ENCODE measurements around the gene LRRC8E.
A peak's percentile ranks its signal among the peaks of the same experiment; 100 is the strongest.

The LRRC8E gene

DNA sequence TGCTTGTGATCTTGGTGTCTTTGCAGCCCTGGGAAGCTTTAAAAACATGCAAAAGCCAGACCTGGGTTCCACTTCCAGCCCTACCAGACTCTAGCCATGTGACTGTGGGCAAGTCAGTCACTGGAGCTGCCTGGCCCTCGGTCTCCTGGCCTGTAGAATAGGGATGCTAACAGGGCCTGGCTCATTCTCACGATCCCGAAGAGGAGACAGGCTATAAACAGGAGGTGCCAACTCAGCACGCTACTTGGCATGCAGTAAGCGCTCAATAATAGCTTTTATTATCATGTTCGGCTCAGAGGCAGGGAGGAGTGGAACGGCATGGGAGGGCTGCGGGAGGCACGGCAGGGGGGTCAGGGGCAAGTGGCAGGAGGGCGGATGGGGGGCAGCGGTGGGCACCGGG, 35.9 kb downstream of the LRRC8E start:
- Histone ChIP-seq H3K36me3 (ENCODE audit: control insufficient read depth, insufficient read depth, low read length) (no peaks in the 10 kb centered on the region), H3K4me3 (ENCODE audit: low read length) (no peak overlapping the region), H2AK5ac (ENCODE audit: low read length) (no peak overlapping the region), H3K79me2 (ENCODE audit: control insufficient read depth, insufficient read depth, low read length) (no peaks in the 10 kb centered on the region), H4K8ac (ENCODE audit: low read depth, low read length) (no peak overlapping the region), H3K4me2 (ENCODE audit: low read length) (no peak overlapping the region), H3K56ac (ENCODE audit: low read length) (no peak overlapping the region), H3K27me3 (ENCODE audit: insufficient read depth, low read length, poor library complexity) (no peaks in the 10 kb centered on the region), H3K79me1 (ENCODE audit: low read length) (no peaks in the 10 kb centered on the region), H3K18ac (ENCODE audit: low read length) (no peak overlapping the region), H2BK5ac (ENCODE audit: low read length) (no peak overlapping the region), H3K4ac (ENCODE audit: low read depth, low read length) (no peak overlapping the region), H2BK15ac (replicated peaks; ENCODE audit: low read depth) (no peak overlapping the region), H3K27ac (ENCODE audit: low read depth, low read length) (no peak overlapping the region), H2BK120ac (ENCODE audit: low read depth, low read length) (no peak overlapping the region), H3K23ac (ENCODE audit: low read length) (no peak overlapping the region), H3K9ac (ENCODE audit: low read length) (no peak overlapping the region), H4K5ac (ENCODE audit: low read length) (no peak overlapping the region), H3K4me1 (ENCODE audit: control insufficient read depth, low read depth, low read length) (peaks cover 2% of the 10 kb centered on the region)
- no peak for DNase-seq
- WGBS (ENCODE audit: extremely low coverage, insufficient coverage, low lambda C conversion rate): no CpG with 5 or more reads among the region's 12 CpGs

DNA sequence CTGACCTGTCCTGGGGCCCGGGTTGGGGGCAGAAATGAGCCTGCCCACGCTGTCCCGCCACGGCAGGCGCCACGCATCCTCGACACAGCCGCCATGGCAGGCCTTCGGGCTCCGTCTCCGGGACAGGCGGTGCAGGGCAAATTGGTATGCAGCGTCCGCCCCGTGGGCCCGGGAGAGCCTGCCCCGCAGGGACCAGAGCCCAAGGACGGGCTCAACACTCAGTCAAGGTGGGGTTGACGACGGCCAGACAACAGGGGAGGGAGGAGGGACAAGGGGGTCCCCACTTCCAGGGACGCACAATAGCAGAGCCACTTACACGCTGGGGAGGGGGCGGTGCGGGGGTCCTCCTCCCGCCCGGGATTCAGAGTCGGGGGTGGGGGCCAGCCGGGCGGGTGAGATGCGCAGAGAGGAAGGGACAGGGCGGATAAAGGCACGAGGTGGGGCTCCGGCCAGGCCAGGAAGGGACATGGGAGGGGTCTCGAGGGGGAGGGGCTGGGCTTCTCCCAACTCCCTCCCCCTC, 36.4 kb downstream of the LRRC8E start:
- Histone ChIP-seq H3K27ac (ENCODE audit: low read depth, low read length) (no peak overlapping the region), H3K4me3 (ENCODE audit: low read length) (no peak overlapping the region), H3K79me2 (ENCODE audit: control insufficient read depth, insufficient read depth, low read length) (no peaks in the 10 kb centered on the region), H3K23ac (ENCODE audit: low read length) (no peak overlapping the region), H2BK120ac (ENCODE audit: low read depth, low read length) (no peak overlapping the region), H4K5ac (ENCODE audit: low read length) (no peak overlapping the region), H3K36me3 (ENCODE audit: control insufficient read depth, insufficient read depth, low read length) (no peaks in the 10 kb centered on the region), H3K18ac (ENCODE audit: low read length) (no peak overlapping the region), H3K56ac (ENCODE audit: low read length) (peak overlapping the region; percentile 6), H3K4me1 (ENCODE audit: control insufficient read depth, low read depth, low read length) (peaks cover 2% of the 10 kb centered on the region), H3K79me1 (ENCODE audit: low read length) (no peaks in the 10 kb centered on the region), H3K4me2 (ENCODE audit: low read length) (no peak overlapping the region), H2BK15ac (replicated peaks; ENCODE audit: low read depth) (no peak overlapping the region), H3K27me3 (ENCODE audit: insufficient read depth, low read length, poor library complexity) (no peaks in the 10 kb centered on the region), H4K8ac (ENCODE audit: low read depth, low read length) (no peak overlapping the region), H3K9ac (ENCODE audit: low read length) (peak overlapping the region; percentile 7), H3K4ac (ENCODE audit: low read depth, low read length) (peak overlapping the region; percentile 1), H2AK5ac (ENCODE audit: low read length) (no peak overlapping the region), H2BK5ac (ENCODE audit: low read length) (no peak overlapping the region)
- no CpG with 5 or more reads among the region's 34 CpGs for WGBS (ENCODE audit: extremely low coverage, insufficient coverage, low lambda C conversion rate)
- no peak for DNase-seq

DNA sequence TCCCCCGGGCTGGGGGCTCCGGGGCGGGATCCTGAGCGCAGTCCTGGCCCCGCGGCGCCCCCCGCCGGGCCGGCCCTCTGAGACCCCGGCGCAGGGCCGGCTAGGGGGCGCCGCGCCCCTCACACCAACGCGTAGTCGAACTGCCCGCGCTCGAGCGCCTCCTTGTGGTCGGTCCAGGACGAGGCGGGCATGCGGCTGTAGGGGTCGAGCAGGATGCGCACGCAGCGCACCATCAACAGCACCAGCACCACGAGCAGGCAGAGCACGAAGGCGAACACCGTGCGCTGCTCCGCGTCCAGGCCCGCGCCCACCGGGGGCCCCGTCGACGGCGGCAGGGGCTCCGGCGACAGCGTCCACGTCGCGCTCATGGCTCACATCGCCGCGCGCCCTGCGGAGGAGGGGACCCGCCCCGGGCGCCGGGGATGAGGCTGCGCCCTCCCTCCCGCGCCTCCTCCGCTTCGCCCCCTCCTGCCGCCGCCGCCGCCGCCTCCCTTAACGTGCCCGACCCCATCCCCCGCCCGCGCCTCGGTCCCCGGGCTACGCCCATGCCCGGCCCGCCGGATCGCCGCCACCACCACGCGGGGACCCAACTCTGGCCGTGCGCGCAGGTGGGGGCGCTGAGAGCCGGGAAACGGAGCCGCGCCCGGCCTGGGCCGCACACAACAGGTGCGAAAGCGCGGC, 37.0 kb downstream of the LRRC8E start:
- Histone ChIP-seq H2BK15ac (replicated peaks; ENCODE audit: low read depth) (no peak overlapping the region), H3K4me1 (ENCODE audit: control insufficient read depth, low read depth, low read length) (no peaks in the 10 kb centered on the region), H4K8ac (ENCODE audit: low read depth, low read length) (no peak overlapping the region), H3K36me3 (ENCODE audit: control insufficient read depth, insufficient read depth, low read length) (no peaks in the 10 kb centered on the region), H3K27me3 (ENCODE audit: insufficient read depth, low read length, poor library complexity) (no peaks in the 10 kb centered on the region), H3K79me1 (ENCODE audit: low read length) (no peaks in the 10 kb centered on the region), H2BK5ac (ENCODE audit: low read length) (no peak overlapping the region), H2AK5ac (ENCODE audit: low read length) (no peak overlapping the region), H3K4ac (ENCODE audit: low read depth, low read length) (peak overlapping the region; percentile 49), H3K4me3 (ENCODE audit: low read length) (peak overlapping the region; percentile 26), H3K23ac (ENCODE audit: low read length) (no peak overlapping the region), H3K18ac (ENCODE audit: low read length) (peak overlapping the region; percentile 51), H3K56ac (ENCODE audit: low read length) (peak overlapping the region; percentile 82), H4K5ac (ENCODE audit: low read length) (no peak overlapping the region), H3K9ac (ENCODE audit: low read length) (peak overlapping the region; percentile 78), H3K4me2 (ENCODE audit: low read length) (peak overlapping the region; percentile 56), H2BK120ac (ENCODE audit: low read depth, low read length) (no peak overlapping the region), H3K79me2 (ENCODE audit: control insufficient read depth, insufficient read depth, low read length) (no peaks in the 10 kb centered on the region), H3K27ac (ENCODE audit: low read depth, low read length) (no peak overlapping the region)
- WGBS (ENCODE audit: extremely low coverage, insufficient coverage, low lambda C conversion rate): no CpG with 5 or more reads among the region's 98 CpGs
- DNase-seq: peak; percentile 91

DNA sequence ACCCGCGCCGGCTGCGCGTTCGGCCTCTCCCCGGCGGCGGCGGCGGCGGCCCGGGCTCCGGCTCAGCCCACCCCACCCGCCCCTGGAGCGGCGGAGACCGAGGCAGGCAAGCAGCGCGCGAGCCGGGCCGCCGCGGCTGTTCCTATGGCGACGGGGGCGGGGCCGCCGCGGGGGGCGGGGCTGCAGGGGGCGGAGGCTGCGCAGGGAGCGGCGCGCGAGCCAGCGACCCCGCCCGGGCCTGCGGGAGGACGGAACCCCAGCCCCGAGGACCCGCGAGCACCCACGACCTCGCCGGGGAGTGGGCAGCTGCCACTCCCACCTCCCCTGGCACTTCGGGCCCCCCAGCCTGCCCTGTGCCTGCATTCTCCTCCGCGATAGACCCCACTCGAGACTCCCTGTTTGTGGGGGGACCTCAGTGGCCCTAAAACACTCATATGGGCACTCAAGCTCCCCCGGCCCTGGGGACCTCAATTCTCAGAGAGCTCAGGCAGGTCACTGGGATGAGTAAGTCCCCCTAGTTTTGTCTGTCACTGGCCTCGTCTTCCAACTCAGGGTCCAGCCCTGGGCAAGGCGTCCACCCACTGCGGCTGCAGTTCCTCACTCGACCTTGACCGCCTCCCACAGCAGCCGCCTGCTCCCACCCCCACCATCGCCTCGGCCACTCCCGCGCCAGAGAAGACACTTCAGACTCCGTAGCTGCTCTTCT, 37.9 kb downstream of the LRRC8E start, which contains the start of gene CTXN1:
Gene CTXN1, minus strand, starts transcription at position 115 of the 706 bp plus-strand sequence. CDS start 597 bp downstream, outside the sequence.
- Histone ChIP-seq H3K79me1 (ENCODE audit: low read length) (no peaks in the 10 kb centered on the region), H4K8ac (ENCODE audit: low read depth, low read length) (no peak within 1 kb of the TSS), H3K4ac (ENCODE audit: low read depth, low read length) (peak within 1 kb of the TSS; percentile 49)

DNA sequence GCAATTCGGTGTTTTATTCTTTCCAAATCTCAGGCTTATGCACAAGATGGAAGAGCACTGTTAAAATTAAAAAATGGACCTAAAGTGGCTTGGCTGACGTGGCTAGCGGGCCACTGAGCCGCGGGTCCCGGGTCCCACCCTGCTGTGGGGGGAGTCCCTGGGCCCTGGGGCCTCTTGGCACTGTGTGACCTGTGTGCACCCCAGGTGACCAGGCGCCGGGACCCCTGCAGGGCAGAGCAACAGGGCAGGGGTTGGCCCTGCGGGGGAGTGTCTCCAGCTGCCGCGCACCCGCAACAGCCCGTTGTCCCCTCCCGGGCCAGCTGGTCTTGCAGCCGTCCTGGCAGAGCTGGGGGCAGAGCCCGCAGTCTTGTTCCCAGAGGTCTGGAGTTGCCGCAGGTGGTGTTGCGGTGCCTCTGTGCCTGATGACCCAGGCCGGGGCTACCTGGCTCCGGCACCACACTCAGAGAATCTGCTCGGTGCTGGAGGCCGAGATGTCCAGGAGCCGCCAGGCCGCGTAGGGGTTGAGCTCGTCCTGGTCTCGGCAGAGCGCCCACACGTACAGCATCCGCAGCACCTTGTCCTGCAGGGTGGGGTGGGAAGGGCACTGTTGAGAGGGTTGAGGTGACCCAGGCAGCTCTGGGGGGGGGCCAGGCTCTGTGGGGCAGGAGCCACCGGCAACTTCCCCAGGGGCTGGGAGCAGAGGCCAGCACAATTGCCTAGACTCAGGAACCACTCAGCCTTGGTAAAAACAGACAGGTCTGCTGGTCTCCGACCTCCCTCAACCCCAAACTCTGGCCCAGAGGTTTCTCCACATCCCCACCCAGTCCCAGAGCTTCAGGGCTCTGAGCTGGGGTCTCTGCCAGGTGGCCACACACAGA, 38.7 kb downstream of the LRRC8E start:
- DNase-seq: no peak
- WGBS (ENCODE audit: extremely low coverage, insufficient coverage, low lambda C conversion rate): no CpG with 5 or more reads among the region's 32 CpGs
- no peak overlapping the region for H2AK5ac ChIP-seq (ENCODE audit: low read length)

More for the DNA sequence above, 37.9 kb downstream of the LRRC8E start, which contains the start of gene CTXN1:
- Histone ChIP-seq H3K9ac (ENCODE audit: low read length) (peak within 1 kb of the TSS; percentile 79), H3K56ac (ENCODE audit: low read length) (peak within 1 kb of the TSS; percentile 89), H3K4me2 (ENCODE audit: low read length) (peak within 1 kb of the TSS; percentile 91), H3K27ac (ENCODE audit: low read depth, low read length) (no peak within 1 kb of the TSS), H3K79me2 (ENCODE audit: control insufficient read depth, insufficient read depth, low read length) (no peaks in the 10 kb centered on the region), H3K36me3 (ENCODE audit: control insufficient read depth, insufficient read depth, low read length) (peaks cover 2% of the 10 kb centered on the region), H3K18ac (ENCODE audit: low read length) (peak within 1 kb of the TSS; percentile 51), H2BK15ac (replicated peaks; ENCODE audit: low read depth) (no peak within 1 kb of the TSS), H3K23ac (ENCODE audit: low read length) (no peak within 1 kb of the TSS), H2BK5ac (ENCODE audit: low read length) (no peak within 1 kb of the TSS), H2AK5ac (ENCODE audit: low read length) (no peak within 1 kb of the TSS), H3K27me3 (ENCODE audit: insufficient read depth, low read length, poor library complexity) (no peaks in the 10 kb centered on the region), H3K4me1 (ENCODE audit: control insufficient read depth, low read depth, low read length) (no peaks in the 10 kb centered on the region), H3K4me3 (ENCODE audit: low read length) (peak within 1 kb of the TSS; percentile 26), H2BK120ac (ENCODE audit: low read depth, low read length) (no peak within 1 kb of the TSS), H4K5ac (ENCODE audit: low read length) (no peak within 1 kb of the TSS)
- no CpG with 5 or more reads among the region's 65 CpGs for WGBS (ENCODE audit: extremely low coverage, insufficient coverage, low lambda C conversion rate)
- DNase-seq: peak; percentile 69

More for the DNA sequence above, 38.7 kb downstream of the LRRC8E start:
- H4K5ac ChIP-seq (ENCODE audit: low read length): no peak overlapping the region
- no peaks in the 10 kb centered on the region for H3K79me1 ChIP-seq (ENCODE audit: low read length)
- no peak overlapping the region for H2BK5ac ChIP-seq (ENCODE audit: low read length)
- H2BK120ac ChIP-seq (ENCODE audit: low read depth, low read length): no peak overlapping the region
- H4K8ac ChIP-seq (ENCODE audit: low read depth, low read length): no peak overlapping the region
- H3K27me3 ChIP-seq (ENCODE audit: insufficient read depth, low read length, poor library complexity): no peaks in the 10 kb centered on the region
- no peak overlapping the region for H3K4ac ChIP-seq (ENCODE audit: low read depth, low read length)
- H3K56ac ChIP-seq (ENCODE audit: low read length): peak overlapping the region; percentile 89
- H3K23ac ChIP-seq (ENCODE audit: low read length): no peak overlapping the region
- H3K9ac ChIP-seq (ENCODE audit: low read length): peak overlapping the region; percentile 79
- H3K4me3 ChIP-seq (ENCODE audit: low read length): no peak overlapping the region
- peaks cover 2% of the 10 kb centered on the region for H3K36me3 ChIP-seq (ENCODE audit: control insufficient read depth, insufficient read depth, low read length)
- H2BK15ac ChIP-seq (replicated peaks; ENCODE audit: low read depth): no peak overlapping the region
- H3K4me1 ChIP-seq (ENCODE audit: control insufficient read depth, low read depth, low read length): no peaks in the 10 kb centered on the region
- H3K27ac ChIP-seq (ENCODE audit: low read depth, low read length): no peak overlapping the region
- H3K4me2 ChIP-seq (ENCODE audit: low read length): no peak overlapping the region
- no peaks in the 10 kb centered on the region for H3K79me2 ChIP-seq (ENCODE audit: control insufficient read depth, insufficient read depth, low read length)
- no peak overlapping the region for H3K18ac ChIP-seq (ENCODE audit: low read length)
